Measurements from ENCODE around the gene TNPO2.

TNPO2 gene

GRCh38 chr19:12695096-12695495 lies 28.6 kb downstream of the TNPO2 start:
- Histone ChIP-seq H3K27me3 (replicated peaks; ENCODE audit: control insufficient read depth, insufficient read depth, low read length) (no peaks in the 10 kb centered on the region), H3K4me3 (replicated peaks; ENCODE audit: low read depth, low read length) (no peak overlapping the region), H3K36me3 (ENCODE audit: control insufficient read depth, insufficient read depth, low read length) (peaks cover 6% of the 10 kb centered on the region)
- no peak for TF ChIP-seq CTCF (IDR thresholded peaks at IDR 0.05; ENCODE audit: insufficient read depth, low read length, poor library complexity, severe bottlenecking)
- no peak for DNase-seq (ENCODE audit: extremely low read depth, insufficient read length)

- Histone ChIP-seq H3K36me3 (ENCODE audit: control insufficient read depth, insufficient read depth, low read length) (peaks cover 3% of the 10 kb centered on the region), H3K4me3 (replicated peaks; ENCODE audit: low read depth, low read length) (no peak overlapping the region), H3K27me3 (replicated peaks; ENCODE audit: control insufficient read depth, insufficient read depth, low read length) (no peaks in the 10 kb centered on the region)
- no peak for DNase-seq (ENCODE audit: extremely low read depth, insufficient read length)
- TF ChIP-seq CTCF (IDR thresholded peaks at IDR 0.05; ENCODE audit: insufficient read depth, low read length, poor library complexity, severe bottlenecking): no peak
Measured at GRCh38 chr19:12694641-12695040, 29.1 kb downstream of the TNPO2 start.

DNA sequence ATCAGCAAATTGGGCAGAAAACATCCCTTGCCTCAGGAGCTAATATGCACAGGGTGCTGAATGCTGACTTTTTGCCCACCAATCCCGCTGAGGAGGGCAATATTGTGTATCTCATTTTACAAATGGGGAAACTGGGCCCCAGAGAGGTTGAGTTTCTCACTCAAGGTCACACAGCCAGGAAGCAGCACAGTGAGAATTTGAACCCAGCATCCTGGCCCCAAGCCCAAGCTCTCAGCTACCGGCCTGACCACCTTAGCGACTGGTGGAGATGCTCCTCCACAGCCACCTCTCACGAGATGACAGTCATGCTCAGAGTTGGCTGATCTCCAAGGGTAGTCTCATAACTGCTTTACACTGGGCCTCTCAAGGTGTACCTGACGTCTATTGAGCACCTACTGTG lies 30.8 kb downstream of the TNPO2 start:
- Histone ChIP-seq H3K4me3 (replicated peaks; ENCODE audit: low read depth, low read length) (no peak overlapping the region), H3K27me3 (replicated peaks; ENCODE audit: control insufficient read depth, insufficient read depth, low read length) (no peaks in the 10 kb centered on the region), H3K36me3 (ENCODE audit: control insufficient read depth, insufficient read depth, low read length) (peaks cover 3% of the 10 kb centered on the region)
- TF ChIP-seq CTCF (IDR thresholded peaks at IDR 0.05; ENCODE audit: insufficient read depth, low read length, poor library complexity, severe bottlenecking): no peak
- no peak for DNase-seq (ENCODE audit: extremely low read depth, insufficient read length)

GRCh38 chr19:12689581-12690216 lies 34.0 kb downstream of the TNPO2 start:
- no peak for DNase-seq (ENCODE audit: extremely low read depth, insufficient read length)
- TF ChIP-seq CTCF (IDR thresholded peaks at IDR 0.05; ENCODE audit: insufficient read depth, low read length, poor library complexity, severe bottlenecking): no peak
- peaks cover 4% of the 10 kb centered on the region for H3K36me3 ChIP-seq (ENCODE audit: control insufficient read depth, insufficient read depth, low read length)
- no peaks in the 10 kb centered on the region for H3K27me3 ChIP-seq (replicated peaks; ENCODE audit: control insufficient read depth, insufficient read depth, low read length)
- no peak overlapping the region for H3K4me3 ChIP-seq (replicated peaks; ENCODE audit: low read depth, low read length)

- Histone ChIP-seq H3K36me3 (ENCODE audit: control insufficient read depth, insufficient read depth, low read length) (peaks cover 4% of the 10 kb centered on the region), H3K27me3 (replicated peaks; ENCODE audit: control insufficient read depth, insufficient read depth, low read length) (no peaks in the 10 kb centered on the region), H3K4me3 (replicated peaks; ENCODE audit: low read depth, low read length) (no peak overlapping the region)
- DNase-seq (ENCODE audit: extremely low read depth, insufficient read length): no peak
- no peak for TF ChIP-seq CTCF (IDR thresholded peaks at IDR 0.05; ENCODE audit: insufficient read depth, low read length, poor library complexity, severe bottlenecking)
Measured at GRCh38 chr19:12689012-12689411, 34.7 kb downstream of the TNPO2 start.

All from GM06990 (cell line).